ENCODE measurements around the gene MAPK8IP1. TPM values are rescaled to one million over a fixed set of nuclear protein-coding genes. Genes with fewer than 3 reads are reported as not detected.
A peak's percentile ranks its signal among the peaks of the same experiment; 100 is the strongest.

MAPK8IP1 gene
- total RNA-seq, 4 donors from 2014 or later = 3.6 to 8.0 (median 4.5) TPM

- peak in 1 of 2 donors; percentile 56 for DNase-seq (ENCODE audit: low spot score in 2 of 2)
- Histone ChIP-seq H3K4me3 (peak overlapping the region; percentile 89), H3K36me3 (peaks cover 21% of the 10 kb centered on the region), H3K4me1 (peaks cover 53% of the 10 kb centered on the region), H3K9me3 (no peaks in the 10 kb centered on the region), H3K27me3 (peaks cover 15% of the 10 kb centered on the region), H3K27ac (no peak overlapping the region)
- WGBS = 62% methylated on average over 7 of the region's 7 CpGs
- TF ChIP-seq POLR2A (IDR thresholded peaks at IDR 0.05) = no peak
Observed at GRCh38 chr11:45918962-45919675, 33.7 kb downstream of the MAPK8IP1 start.

DNA sequence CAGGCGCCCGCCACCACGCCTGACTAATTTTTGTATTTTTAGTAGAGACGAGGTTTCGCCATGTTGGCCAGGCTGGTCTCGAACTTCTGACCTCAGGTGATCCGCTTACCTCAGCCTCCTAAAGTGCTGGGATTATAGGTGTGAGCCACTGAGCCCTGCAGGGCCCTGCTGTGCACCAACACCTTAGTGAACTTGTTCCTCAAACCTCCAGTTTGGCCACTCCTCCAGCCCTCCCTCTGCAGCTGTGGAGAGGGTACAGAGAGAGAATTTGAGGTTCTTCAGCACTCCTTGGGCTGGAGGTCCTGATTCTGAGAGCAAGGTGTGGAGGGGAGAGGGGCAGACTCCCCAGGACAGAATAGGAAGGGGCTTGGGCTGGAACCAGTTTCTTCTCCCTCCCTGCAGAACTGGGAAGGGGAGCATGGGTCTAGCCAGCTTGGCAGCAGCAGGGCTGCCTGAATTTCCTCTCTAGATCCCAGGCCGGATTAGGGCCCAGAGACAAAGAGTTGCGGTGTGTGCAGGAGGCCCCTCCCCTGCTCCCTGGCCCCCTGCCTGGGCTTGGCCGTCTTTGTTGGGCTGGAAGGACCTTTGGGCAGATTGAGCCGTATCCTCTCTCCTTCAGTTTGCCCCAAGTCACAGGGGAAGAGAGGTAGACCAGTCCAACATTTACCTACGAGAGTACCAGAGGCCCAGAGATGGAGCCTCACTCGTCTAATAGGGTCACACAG lies 34.5 kb downstream of the MAPK8IP1 start:
- peaks cover 15% of the 10 kb centered on the region for H3K27me3 ChIP-seq
- TF ChIP-seq POLR2A (IDR thresholded peaks at IDR 0.05) (no peak), CTCF (IDR thresholded peaks at IDR 0.05) (no peak), POLR2AphosphoS5 (IDR thresholded peaks at IDR 0.05) (no peak), EP300 (IDR thresholded peaks at IDR 0.05) (no peak)
- peak overlapping the region; percentile 71 for H3K27ac ChIP-seq
- no peak overlapping the region for H3K4me3 ChIP-seq
- peaks cover 12% of the 10 kb centered on the region for H3K36me3 ChIP-seq
- peaks cover 62% of the 10 kb centered on the region for H3K4me1 ChIP-seq
- H3K9me3 ChIP-seq = no peaks in the 10 kb centered on the region
- DNase-seq (ENCODE audit: low spot score in 2 of 2) = peak in 1 of 2 donors; percentile 60
- WGBS = 91% methylated on average over 7 of the region's 13 CpGs

DNA sequence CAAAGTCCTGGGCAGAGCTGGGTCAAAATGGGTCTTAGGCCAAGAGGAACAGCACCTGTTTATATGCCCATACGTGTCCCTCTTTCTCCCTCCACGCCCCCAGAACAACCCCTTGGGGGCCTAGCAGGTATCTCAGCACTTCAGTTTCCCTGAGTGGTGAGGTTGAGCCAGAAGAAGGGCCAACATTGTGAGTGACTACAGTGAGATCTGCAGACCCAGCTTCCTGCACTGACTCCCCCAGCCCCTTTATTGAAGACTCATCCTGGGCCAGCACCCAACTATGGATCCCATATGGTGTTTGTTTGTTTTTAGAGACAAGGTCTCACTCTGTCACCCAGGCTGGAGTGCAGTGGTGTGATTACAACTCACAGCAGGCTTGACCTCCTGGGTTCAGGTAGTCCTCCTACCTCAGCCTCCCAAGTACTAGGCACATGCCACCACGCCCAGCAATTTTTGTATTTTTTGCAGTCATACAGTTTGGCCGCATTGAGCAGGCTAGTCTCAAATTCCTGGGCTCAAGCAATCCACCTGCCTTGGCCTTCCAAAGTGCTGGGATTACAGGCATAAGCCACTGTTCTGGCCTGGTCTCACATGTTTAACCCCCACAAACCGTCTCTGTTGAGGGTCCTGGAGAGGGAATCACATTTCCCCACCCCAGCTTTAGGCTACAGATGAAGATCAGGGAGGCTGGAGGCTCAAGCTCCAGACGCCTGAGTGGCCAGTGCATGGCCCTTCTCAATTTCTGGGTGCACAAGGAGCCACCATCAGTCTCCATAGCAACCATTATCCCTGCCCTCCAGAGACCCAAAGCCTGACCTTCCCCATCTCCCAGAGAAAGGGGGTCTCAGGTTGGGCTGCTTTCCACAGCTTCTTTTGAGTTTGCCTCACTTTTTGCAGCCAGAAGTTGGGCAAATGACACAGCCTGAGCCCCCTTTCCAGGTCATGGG lies 35.4 kb downstream of the MAPK8IP1 start:
- Histone ChIP-seq H3K36me3 (peaks cover 4% of the 10 kb centered on the region), H3K4me1 (peaks cover 62% of the 10 kb centered on the region), H3K4me3 (no peak overlapping the region), H3K27me3 (peaks cover 15% of the 10 kb centered on the region), H3K9me3 (no peaks in the 10 kb centered on the region), H3K27ac (peak overlapping the region; percentile 71)
- DNase-seq (ENCODE audit: low spot score in 2 of 2) = no peak
- WGBS = 77% methylated on average over 6 of the region's 6 CpGs
- TF ChIP-seq POLR2AphosphoS5 (IDR thresholded peaks at IDR 0.05) (no peak), EP300 (IDR thresholded peaks at IDR 0.05) (no peak), POLR2A (IDR thresholded peaks at IDR 0.05) (no peak)

GRCh38 chr11:45921561-45922424 lies 36.3 kb downstream of the MAPK8IP1 start:
- H3K36me3 ChIP-seq = no peaks in the 10 kb centered on the region
- peaks cover 52% of the 10 kb centered on the region for H3K4me1 ChIP-seq
- DNase-seq (ENCODE audit: low spot score in 2 of 2) = peak in 1 of 2 donors; percentile 76
- TF ChIP-seq EP300 (IDR thresholded peaks at IDR 0.05) (no peak), POLR2A (IDR thresholded peaks at IDR 0.05) (no peak), CTCF (IDR thresholded peaks at IDR 0.05) (no peak), POLR2AphosphoS5 (IDR thresholded peaks at IDR 0.05) (no peak)
- H3K9me3 ChIP-seq = no peaks in the 10 kb centered on the region
- peak overlapping the region; percentile 57 for H3K4me3 ChIP-seq
- WGBS = 42% methylated on average over 24 of the region's 54 CpGs
- peaks cover 15% of the 10 kb centered on the region for H3K27me3 ChIP-seq
- peak overlapping the region; percentile 71 for H3K27ac ChIP-seq

DNA sequence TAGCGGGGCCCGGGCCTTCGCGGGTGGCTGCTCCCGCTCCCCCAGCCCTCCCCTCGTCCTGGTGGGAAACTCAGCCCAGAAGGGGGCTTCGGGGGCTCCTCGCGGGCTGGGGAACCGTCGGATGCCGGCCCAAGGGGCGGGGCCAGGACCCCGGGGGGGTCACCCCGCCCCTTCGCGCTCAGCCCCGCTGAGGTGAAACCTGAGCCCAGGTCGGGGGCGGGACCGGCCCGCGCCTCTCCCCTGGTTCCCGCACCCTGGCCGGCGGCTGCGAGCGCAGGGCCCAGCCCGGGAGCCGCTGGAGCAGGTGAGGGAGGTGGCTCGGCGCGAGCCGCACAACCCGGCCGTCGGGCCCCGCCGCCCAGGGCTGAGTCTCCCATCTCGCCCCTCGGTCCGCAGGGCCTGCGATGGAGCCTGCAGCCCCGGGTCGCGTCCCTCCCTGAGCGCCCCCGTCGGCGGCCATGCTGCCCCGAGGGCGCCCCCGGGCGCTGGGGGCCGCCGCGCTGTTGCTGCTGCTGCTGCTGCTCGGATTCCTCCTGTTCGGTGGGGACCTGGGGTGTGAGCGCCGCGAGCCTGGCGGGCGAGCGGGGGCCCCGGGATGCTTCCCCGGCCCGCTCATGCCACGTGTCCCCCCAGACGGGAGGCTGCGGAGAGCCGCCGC lies 37.1 kb downstream of the MAPK8IP1 start, which contains the start of gene LARGE2:
Gene LARGE2 (plus strand): TSS at position 232 of the 658 bp plus-strand sequence. CDS start 227 bp downstream, at position 459.
- TF ChIP-seq EP300 (IDR thresholded peaks at IDR 0.05) = no peak
- no peak for TF ChIP-seq POLR2AphosphoS5 (IDR thresholded peaks at IDR 0.05)
- H3K4me3 ChIP-seq = peak within 1 kb of the TSS; percentile 57
- H3K36me3 ChIP-seq = no peaks in the 10 kb centered on the region
- H3K9me3 ChIP-seq = no peaks in the 10 kb centered on the region
- H3K27ac ChIP-seq = peak within 1 kb of the TSS; percentile 71
- H3K4me1 ChIP-seq = peaks cover 45% of the 10 kb centered on the region
- DNase-seq (ENCODE audit: low spot score in 2 of 2) = peak in 1 of 2 donors; percentile 76
- WGBS = 0% methylated on average over 6 of the region's 73 CpGs
- peaks cover 15% of the 10 kb centered on the region for H3K27me3 ChIP-seq

Measured in suprapubic skin (tissue), 4 donors.